PC-9 (cell line): ENCODE data around the gene TUBA3D.

Experiments
- CTCF ChIP-seq: fragments of 200-600 bp; sonication (generic); conservative IDR thresholded peaks from 2 replicates; pipeline ENCODE4 v1.6.1; 2017; ENCODE audit warnings: mixed run types, antibody characterized with exemption, mild to moderate bottlenecking, moderate library complexity
- EZH2 ChIP-seq: fragments of 200-600 bp; sonication (generic); IDR thresholded peaks from 2 replicates; pipeline ENCODE4 v1.8.0; 2017; ENCODE audit warnings: antibody characterized with exemption, low read depth

GRCh38 chr2:131426727-131427126, 49.2 kb upstream of the TUBA3D start:
- TF ChIP-seq EZH2, result no peak
- TF ChIP-seq CTCF, result no peak
